Stimulated activated CD4-positive, alpha-beta T cell treated with anti-CD3 and anti-CD28 coated beads, Interleukin-12 subunit alpha, Interleukin-12 subunit beta, amount 100 ng/mL, for 4 hours (primary cell): ENCODE results near the gene METTL15.
"Not testable (repeated sequence)": the region's sequence is repeated elsewhere in the genome, so short reads cannot be mapped to it uniquely, and the experiment has no call there.

Experiments
- DNase-seq: peaks from one replicate; pipeline ENCODE4 v3.0.0-alpha.2; 2020

Gene METTL15

DNA sequence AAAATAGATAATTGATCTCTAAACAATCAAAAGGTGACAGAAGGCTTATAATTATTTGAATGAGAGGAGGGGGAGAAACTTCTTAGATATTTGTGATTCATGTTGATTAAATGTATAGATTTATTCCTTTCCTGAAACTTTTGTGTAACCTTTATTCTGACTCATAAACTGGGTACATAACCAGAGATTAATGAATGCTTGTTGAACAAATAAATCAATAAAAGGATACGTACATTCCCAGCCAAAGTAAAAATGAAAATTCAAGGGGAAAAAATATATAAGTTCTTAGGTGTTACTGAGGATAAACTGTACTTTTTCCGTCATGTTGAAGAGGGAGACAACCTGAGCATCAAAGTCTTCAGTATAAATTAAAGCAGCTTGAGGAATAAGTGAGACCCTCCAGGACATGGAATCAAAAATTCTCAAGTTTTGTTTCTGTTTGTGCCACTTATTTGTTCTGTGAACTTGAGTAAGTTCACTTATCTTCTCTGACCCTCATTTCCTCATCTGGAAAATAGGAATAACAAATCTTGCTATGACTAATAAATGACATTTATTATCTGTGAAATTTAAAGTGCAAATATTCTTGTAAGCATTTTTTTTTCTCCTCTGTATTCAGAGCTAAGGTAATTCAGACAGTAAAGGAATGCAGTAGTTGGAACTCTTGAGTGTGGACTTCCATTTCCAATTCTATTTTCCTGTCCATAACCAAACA, 195.4 kb downstream of the METTL15 start:
- no peak for DNase-seq

- no peak for DNase-seq
Measured at GRCh38 chr11:28315440-28315839, 207.3 kb downstream of the METTL15 start.

- no peak for DNase-seq
Measured at GRCh38 chr11:28318871-28319270, 210.7 kb downstream of the METTL15 start.

GRCh38 chr11:28323621-28324020, 215.4 kb downstream of the METTL15 start:
- no peak for DNase-seq

DNA sequence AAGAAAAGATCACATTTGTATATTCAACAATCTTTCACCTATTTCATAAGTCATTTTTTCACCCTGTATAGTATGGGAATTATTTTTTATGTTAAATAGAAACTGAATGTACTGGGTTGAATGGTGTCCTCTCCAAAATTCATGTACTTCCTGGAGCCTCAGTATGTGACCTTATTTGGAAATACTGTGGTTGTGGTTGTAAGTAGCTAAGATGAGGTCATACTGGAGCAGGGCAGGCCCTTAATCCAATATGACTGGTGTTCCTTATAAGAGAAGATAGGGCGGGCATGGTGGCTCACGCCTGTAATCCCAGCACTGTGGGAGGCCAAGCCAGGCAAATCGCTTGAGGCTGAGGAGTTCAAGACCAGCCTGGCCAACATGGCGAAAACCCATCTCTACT, 224.2 kb downstream of the METTL15 start:
- DNase-seq = not testable (repeated sequence)

- no peak for DNase-seq
Measured at GRCh38 chr11:28337701-28338100, 229.5 kb downstream of the METTL15 start.

DNA sequence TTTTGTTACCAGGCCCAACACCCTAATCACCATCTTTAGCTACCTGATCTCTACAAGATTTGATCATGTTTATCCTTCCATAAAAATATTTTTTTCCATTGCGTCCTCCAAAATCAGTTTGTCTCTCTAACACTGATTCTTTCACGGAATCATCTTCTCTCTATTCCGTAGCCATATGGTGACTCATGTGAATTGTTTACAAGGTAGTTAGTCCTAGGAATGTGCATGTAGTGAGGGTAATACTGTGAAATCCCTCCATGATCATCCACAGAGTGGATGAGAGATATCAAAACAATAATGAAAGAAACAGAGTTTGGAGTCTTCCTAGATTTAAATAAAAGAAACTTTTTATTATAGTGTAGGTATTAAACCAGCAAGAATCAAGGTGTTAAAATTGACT, 230.2 kb downstream of the METTL15 start:
- DNase-seq = no peak

DNA sequence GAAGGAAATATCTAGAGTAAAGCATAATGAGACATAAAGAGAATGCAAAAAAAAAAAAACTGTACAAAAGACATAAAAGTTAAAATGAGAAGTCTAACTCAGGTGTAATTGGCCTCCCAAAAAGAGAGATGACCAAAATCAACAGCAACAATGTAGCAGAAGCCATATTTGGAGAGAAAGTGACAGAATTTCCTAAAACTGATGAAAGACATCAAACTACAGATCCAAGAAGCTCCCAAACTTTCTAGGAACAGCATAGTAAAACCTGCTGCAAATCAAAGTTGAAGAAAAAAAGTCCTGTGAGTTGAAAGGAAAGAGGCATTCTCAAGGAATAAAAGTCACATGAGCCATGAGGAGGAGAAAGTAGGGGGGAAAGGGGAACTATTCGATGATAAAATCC, 231.3 kb downstream of the METTL15 start:
- no peak for DNase-seq

- no peak for DNase-seq
Measured at GRCh38 chr11:28342716-28343115, 234.5 kb downstream of the METTL15 start.

DNA sequence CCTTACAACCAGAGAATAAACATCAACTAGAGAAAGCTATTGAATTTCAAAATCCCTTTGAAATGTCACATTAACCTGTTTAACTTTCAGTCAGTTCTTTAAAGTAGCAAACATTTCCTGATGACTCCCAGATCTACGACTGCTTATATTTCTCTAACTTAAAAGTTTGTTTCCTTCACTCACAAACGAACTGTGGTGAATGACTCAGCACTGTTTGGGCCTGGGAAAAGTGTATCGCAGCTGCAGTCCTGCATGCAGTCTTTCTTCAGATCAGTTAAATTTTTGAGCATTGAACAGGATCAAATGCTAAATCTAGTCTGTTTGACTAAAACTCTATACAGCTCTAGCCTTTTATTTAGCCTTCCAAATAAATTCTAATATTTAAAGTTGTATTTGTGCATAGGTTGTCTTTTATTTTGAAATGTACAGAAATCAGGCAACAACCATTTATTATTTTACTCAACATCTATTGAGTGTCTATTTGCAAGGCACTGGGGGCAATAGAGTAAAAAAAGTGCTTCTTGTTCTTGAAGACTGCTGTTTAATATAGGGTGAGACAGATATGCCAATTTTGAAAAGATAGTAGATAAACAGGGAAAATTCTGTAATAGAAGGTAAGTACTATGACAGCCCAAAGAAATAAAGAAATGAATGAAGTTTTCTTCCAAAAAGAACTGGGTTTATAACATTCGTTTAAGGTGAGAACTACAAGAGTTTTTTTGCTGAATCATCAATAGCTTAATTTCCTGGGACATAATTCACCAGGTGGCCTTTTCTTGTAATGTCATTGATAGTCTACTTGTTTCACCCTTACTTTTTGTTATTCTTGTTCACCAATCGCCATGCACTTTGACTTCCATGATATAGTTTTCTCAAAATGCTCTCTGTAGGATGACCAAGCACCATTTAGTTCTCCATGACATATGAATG, 235.4 kb downstream of the METTL15 start:
- no peak for DNase-seq

DNA sequence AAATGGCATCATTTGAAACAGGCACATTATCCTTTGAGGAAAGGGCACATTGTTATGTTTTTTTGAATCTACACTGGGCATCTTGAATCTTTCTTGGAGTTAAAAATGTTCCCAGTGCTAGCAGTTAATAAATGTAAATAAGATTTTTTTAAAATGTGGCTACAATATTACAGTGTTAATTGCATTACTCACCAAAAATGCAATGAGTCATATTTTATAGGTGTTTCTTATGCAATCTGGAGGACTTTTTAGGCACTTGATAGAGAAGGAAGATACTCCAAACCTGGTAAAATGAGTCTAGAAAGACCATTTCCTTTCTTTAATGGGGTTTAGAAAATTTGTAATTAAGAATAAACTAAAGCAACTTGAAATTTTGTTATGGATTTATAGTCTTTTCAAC, 238.0 kb downstream of the METTL15 start:
- no peak for DNase-seq

- no peak for DNase-seq
Measured at GRCh38 chr11:28346721-28347120, 238.5 kb downstream of the METTL15 start.

- DNase-seq = no peak
Measured at GRCh38 chr11:28347371-28347770, 239.2 kb downstream of the METTL15 start.

DNA sequence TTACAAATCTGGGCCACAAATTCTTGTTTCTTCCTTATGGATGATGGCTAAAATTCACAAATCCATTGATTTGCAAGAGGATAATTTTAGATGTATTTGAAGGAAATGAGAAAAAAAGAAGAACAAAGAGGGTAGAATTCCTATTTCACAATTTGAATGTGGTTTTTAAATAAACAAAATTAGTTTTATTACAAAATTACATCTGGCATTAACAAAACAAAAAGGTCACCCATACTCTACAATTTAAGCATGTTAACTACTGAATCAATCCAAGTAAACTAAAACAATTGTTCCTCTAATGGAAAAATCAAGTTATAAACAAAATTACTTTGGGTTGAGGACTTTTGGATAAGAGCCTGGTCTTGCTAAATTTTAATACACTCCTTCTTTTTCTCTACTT, 242.0 kb downstream of the METTL15 start:
- DNase-seq = no peak

- DNase-seq = no peak
Measured at GRCh38 chr11:28353991-28354390, 245.8 kb downstream of the METTL15 start.

GRCh38 chr11:28366549-28367346, 258.6 kb downstream of the METTL15 start:
- DNase-seq = no peak

- DNase-seq = not testable (repeated sequence)
Measured at GRCh38 chr11:28378095-28378494, 269.9 kb downstream of the METTL15 start.
